Measurements from ENCODE around the gene LSAMP. TPM values are rescaled to one million over a fixed set of nuclear protein-coding genes. Genes with fewer than 3 reads are reported as not detected.

The LSAMP gene
- total RNA-seq, 1 donor from 2014 or later, result 3.9 TPM

- no peak for TF ChIP-seq CTCF (IDR thresholded peaks at IDR 0.05)
- TF ChIP-seq POLR2AphosphoS5 (IDR thresholded peaks at IDR 0.05; ENCODE audit: insufficient read depth in 1 of 2, low read depth in 1 of 2), result no peak
- TF ChIP-seq POLR2A (IDR thresholded peaks at IDR 0.05), result no peak
- no peaks in the 10 kb centered on the region for H3K4me1 ChIP-seq
- no peaks in the 10 kb centered on the region for H3K27me3 ChIP-seq
- no peaks in the 10 kb centered on the region for H3K36me3 ChIP-seq
- DNase-seq (ENCODE audit: extremely low spot score in 2 of 2), result no peak
- H3K27ac ChIP-seq, result no peak overlapping the region
- intact Hi-C loops (cut with DNase I), result no loop called here
- no peak overlapping the region for H3K4me3 ChIP-seq
- H3K9me3 ChIP-seq, result no peaks in the 10 kb centered on the region
Measured at GRCh38 chr3:116200956-116201690, 244.2 kb downstream of the LSAMP start.

GRCh38 chr3:116199063-116199462, 246.2 kb downstream of the LSAMP start:
- no peak overlapping the region for H3K4me3 ChIP-seq
- DNase-seq (ENCODE audit: extremely low spot score in 2 of 2), result no peak
- no peaks in the 10 kb centered on the region for H3K36me3 ChIP-seq
- no peaks in the 10 kb centered on the region for H3K4me1 ChIP-seq
- no peak for TF ChIP-seq POLR2AphosphoS5 (IDR thresholded peaks at IDR 0.05; ENCODE audit: insufficient read depth in 1 of 2, low read depth in 1 of 2)
- TF ChIP-seq CTCF (IDR thresholded peaks at IDR 0.05), result no peak
- TF ChIP-seq POLR2A (IDR thresholded peaks at IDR 0.05), result no peak
- no peaks in the 10 kb centered on the region for H3K27me3 ChIP-seq
- no peaks in the 10 kb centered on the region for H3K9me3 ChIP-seq
- no peak overlapping the region for H3K27ac ChIP-seq
- intact Hi-C loops (cut with DNase I), result no loop called here

- Histone ChIP-seq H3K9me3 (no peaks in the 10 kb centered on the region), H3K4me3 (no peak overlapping the region), H3K27me3 (no peaks in the 10 kb centered on the region), H3K27ac (no peak overlapping the region), H3K4me1 (no peaks in the 10 kb centered on the region), H3K36me3 (no peaks in the 10 kb centered on the region)
- no peak for DNase-seq (ENCODE audit: extremely low spot score in 2 of 2)
- no peak for TF ChIP-seq CTCF (IDR thresholded peaks at IDR 0.05)
- no peak for TF ChIP-seq POLR2A (IDR thresholded peaks at IDR 0.05)
- no peak for TF ChIP-seq POLR2AphosphoS5 (IDR thresholded peaks at IDR 0.05; ENCODE audit: insufficient read depth in 1 of 2, low read depth in 1 of 2)
- intact Hi-C loops (cut with DNase I), result loop anchor here (1.0 kb wide), 1 partner anchor 41 kb away; no protein-coding TSS in a partner anchor
Measured at GRCh38 chr3:116198087-116198486, 247.2 kb downstream of the LSAMP start.

DNA sequence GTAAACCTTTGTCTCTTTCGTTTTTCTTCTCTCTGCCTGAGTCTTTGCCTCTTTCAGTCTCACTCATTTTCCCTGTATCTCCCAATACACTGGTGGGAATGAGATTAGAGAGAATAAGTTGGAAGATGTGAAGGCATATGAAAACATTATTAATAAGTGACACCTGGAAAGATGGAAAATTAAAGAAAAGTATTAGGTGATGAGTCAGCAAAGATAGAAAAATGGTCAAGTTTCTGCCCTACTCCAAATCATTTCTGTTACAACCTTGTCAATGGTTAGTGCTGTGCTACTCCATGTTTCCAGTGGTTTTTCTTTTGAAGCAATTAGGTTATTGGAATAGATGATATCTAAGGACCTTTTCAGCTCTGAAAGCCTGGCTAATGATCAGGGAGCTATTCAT, 252.8 kb downstream of the LSAMP start:
- intact Hi-C loops (cut with DNase I), result no loop called here
- no peak for DNase-seq (ENCODE audit: extremely low spot score in 2 of 2)
- H3K9me3 ChIP-seq, result no peaks in the 10 kb centered on the region
- no peak overlapping the region for H3K4me3 ChIP-seq
- H3K4me1 ChIP-seq, result no peaks in the 10 kb centered on the region
- H3K27me3 ChIP-seq, result no peaks in the 10 kb centered on the region
- no peak for TF ChIP-seq POLR2A (IDR thresholded peaks at IDR 0.05)
- no peak for TF ChIP-seq POLR2AphosphoS5 (IDR thresholded peaks at IDR 0.05; ENCODE audit: insufficient read depth in 1 of 2, low read depth in 1 of 2)
- TF ChIP-seq CTCF (IDR thresholded peaks at IDR 0.05), result no peak
- no peak overlapping the region for H3K27ac ChIP-seq
- no peaks in the 10 kb centered on the region for H3K36me3 ChIP-seq

DNA sequence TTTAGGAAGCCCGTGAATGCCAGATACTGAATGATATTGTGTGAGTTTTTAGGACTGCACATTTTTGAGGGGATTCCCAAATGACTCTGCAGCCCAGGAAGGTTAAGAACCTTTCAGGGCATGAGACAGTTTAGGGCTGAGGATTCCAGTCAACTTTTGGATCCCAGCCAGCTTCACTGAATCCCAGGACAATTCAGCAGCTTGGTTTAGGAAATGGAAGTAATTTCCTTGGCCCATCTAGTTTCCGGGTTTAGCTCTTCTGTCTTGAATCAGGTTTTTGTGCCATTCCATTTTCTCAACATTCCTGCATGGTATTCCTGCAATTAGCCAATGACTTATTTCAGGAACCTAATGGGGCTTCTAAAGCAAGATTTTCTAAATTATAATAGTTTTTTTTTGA, 253.9 kb downstream of the LSAMP start:
- Histone ChIP-seq H3K4me1 (no peaks in the 10 kb centered on the region), H3K27me3 (no peaks in the 10 kb centered on the region), H3K9me3 (no peaks in the 10 kb centered on the region), H3K36me3 (no peaks in the 10 kb centered on the region), H3K4me3 (no peak overlapping the region), H3K27ac (no peak overlapping the region)
- DNase-seq (ENCODE audit: extremely low spot score in 2 of 2), result no peak
- intact Hi-C loops (cut with DNase I), result no loop called here
- no peak for TF ChIP-seq POLR2A (IDR thresholded peaks at IDR 0.05)
- no peak for TF ChIP-seq POLR2AphosphoS5 (IDR thresholded peaks at IDR 0.05; ENCODE audit: insufficient read depth in 1 of 2, low read depth in 1 of 2)
- no peak for TF ChIP-seq CTCF (IDR thresholded peaks at IDR 0.05)
